Dedifferentiated amniotic fluid mesenchymal stem cell (primary cell): ENCODE results near the gene UROS.

Experiments used
- DNase-seq: peaks from one replicate; pipeline ENCODE4 v3.0.0-alpha.2; 2016; ENCODE audit errors: extremely low spot score

The UROS gene

DNA sequence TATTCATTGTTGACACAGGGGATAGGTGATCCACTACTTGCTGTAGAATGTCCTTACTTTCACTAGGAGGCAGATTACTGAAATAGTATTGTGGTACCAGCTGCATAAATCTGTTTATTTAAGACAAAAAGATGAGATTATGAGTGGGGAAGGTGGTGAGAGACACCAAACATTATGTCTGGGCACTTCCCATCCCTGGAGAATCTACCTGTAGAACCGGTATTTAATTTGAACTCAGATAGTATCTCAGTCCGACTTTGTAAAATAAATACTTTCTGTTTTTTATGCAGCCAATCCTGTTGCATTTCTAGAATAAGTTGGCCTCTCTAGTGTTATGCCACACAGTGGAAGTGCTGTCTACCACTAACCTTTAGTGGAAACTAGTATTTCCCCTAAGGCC lies 13.7 kb upstream of the UROS start:
- no peak for DNase-seq

DNA sequence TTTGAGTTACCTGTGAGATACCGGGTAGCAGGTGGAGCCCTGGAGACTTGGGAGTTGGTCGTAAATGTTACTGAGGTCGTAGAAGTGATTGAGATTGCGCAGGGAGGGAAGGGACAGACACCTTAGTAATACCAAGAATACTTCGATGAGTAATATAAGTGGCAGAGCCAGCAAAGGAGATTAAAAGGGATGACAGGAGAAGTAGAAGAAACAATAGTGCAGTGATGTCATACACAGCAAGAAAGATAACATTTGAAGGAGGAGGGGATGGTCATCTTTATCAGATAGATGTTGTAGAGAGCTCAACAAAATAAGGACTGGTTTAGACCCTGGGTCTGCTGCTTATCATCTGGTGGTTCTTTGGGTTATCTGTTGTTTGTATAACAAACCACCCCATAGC lies 5.3 kb upstream of the UROS start:
- no peak for DNase-seq

DNA sequence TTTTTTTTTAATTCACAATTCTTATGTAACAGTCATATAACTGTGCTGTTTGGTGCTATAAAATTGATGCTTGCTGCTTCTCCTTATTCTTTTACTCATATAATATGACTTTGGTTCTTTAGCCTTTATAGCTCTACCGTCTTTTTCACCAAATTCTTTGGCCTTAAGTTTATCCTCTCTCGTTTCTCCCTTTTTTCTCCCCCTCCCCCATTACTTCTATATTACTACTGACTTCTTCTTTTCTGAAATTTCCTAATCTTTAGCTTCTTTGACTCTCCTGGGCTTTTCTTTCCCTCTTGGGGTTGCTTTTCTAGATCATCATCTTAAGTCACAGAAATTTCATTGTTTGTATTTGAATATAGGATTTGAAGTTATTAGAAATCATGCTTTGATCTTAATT lies 4.1 kb upstream of the UROS start:
- no peak for DNase-seq

DNA sequence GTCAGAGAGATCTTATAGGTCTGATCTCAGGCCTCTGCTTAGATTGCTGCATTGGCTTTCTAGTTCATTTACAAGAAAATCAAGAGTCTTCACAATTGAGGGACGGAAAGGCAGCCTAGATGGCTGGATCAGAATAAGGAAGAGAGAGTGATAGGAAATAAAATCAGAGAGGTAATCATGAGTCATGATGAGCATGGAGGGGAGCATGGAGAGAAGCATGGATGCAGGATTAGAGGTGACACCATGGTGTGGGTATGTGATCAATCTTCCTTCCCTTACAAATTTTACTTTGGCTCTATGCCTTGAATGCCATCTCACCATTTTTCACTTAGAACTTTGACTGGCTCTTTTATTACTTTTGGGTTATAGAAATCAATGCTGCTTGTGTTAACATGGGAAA lies 1.7 kb upstream of the UROS start:
- DNase-seq = no peak

DNA sequence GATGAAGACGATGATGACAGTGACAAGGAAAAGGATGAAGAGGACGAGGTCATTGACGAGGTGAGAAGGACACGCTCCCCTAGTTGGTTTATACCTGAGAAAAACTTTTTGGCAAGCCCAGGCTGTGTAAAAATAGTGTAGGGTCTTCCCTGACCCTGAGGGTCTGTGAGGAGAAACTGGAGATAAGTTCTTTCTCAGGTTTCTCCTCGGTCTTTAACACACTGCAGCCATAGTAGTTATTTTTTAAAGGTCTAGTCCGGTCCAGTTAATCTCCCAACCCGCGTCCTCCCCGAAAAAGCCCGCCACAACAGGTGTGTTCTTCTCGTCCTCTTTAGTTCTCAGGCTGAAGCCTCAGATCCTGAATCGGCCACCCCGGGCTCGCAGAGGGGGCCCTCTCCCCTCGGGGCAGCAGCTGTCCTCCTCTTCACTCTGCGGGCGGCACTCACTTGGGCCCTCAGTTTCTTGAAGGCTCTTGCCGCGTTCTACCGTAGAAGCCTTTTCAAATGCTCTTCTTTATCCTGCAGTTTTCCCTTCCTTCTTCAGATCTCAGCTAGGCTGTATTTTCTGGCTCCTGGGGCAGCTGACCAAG lies 699 bp upstream of the UROS start:
- no peak for DNase-seq

DNA sequence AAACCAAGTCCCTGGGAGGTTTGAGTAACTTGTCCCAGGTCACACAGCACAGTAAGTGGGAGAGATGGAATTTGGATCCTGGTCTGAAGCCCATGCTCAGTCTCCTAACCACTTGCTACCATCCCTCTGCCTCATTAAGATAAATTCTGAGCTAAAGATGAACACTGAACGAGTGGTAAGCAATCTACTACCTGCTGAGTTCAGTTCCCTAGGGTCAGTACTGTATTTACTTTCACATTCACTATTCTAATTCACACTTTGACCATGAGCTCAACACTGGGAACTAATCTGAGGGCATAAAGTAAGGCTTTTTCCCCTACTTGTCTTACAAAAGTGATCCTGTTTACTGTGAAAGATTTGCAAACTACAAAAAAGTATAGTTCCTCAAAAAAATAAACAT lies 2.4 kb downstream of the UROS start:
- no peak for DNase-seq

DNA sequence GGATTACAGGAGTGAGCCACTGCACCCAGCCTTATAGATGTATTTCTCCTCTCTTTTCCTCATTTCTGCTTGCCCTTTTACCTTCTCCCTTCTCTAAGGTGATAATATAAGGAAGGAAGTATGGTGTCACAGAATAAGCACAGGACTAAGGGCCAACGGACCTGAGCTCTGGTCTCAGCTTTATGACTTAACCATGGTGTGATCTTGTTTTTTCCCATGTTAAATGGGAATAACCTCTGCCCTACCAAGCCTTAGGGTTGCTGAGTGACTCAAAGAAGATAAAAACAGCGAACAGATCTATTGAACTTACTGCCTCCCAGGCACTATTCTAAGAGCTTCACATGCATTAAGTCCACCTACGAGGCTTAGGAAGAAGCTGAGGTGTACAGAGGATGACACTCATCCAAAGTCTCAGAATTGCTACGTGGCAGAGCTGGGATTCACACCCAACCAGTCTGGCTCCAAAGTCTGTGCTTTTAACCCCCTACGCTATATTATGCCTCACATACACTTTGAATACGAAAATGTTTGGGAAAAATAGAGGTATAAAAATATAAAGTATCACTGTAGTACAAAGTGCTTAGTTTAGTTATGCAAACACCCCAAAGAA lies 5.6 kb downstream of the UROS start:
- no peak for DNase-seq

DNA sequence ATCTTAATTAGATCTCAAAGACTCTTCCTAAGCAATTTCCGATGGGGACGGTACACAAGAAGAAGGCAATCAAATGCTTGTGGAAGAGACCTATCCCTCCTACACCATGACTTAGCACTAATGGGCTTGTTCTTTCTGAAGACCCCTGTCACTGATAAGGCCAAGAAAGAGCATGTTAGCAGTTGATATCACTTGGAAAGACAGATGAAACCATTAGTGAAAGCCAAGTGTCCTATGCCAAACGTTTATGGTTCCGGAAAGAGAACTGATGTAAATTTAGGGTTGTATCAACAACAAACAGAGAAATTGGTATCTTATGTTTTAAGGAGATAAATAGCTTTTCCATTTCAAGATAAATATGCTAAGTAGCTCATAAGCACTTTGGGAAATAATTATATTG lies 6.5 kb downstream of the UROS start:
- no peak for DNase-seq

DNA sequence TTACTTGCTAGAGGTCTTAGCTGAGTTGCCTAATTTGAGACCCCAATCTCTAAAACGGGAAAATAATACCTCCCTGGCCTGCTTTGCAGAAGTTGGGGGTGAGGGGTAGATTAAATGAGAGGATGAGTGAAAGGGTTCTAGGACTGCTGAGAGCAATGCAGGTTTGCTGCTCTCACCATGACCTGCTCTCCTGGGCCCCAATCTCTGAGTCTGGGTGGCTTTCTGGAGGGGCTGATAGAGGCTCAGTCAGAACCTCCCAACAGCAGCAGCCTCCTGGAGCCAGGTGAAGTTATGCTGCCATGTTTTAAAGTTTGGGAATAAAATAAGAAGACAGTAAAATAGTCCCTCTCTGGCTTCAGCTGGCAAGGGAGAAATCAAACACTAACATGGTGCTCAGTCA lies 7.3 kb downstream of the UROS start:
- DNase-seq = no peak

DNA sequence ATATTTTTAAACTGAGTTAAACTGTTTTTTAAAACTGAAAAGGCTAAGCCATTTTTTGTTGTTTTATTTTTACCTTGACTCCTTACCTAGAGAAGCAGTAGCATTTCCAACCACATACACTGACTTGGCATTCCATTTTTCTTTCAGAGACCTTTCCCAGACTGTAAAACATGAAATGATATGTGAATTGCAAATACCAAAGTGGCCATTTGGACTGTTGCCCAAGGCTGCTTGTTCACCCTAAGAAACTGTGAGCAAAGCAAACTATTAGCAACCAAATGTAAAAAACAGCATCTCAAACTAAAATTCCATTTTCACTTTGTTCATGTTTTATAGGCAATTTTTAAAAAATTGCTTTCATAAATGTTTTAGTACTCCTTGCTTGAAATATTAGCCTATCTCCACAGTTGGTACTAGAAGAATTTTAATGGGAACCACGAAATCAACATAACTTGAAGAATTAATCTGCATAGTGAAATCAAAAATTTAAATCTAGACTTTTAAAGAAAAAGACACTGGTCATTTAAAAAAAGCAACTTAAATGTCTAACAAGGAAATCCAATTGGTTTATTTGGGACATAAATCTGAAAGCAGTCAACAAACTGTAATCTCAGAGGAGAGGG lies 10.8 kb downstream of the UROS start:
- peak; percentile 30 for DNase-seq

DNA sequence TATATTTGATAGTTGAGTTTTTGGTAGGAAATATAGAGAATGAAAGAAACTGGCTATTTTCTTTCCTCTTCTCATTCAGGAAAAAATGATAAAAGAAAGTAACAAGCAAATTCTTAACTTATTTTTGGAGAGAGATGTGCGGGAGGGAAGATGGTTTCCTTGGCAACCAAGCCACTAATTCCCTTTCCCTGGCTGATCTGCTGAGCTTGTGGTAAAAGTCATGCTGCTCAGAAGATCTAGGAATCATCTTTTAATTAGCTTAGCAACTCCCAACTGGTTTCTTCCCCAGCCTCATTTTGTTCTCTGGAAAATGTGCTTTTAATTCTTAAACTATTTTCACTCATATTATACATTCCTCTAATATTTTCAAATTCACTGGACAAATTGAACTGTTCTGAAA lies 11.8 kb downstream of the UROS start:
- no peak for DNase-seq

DNA sequence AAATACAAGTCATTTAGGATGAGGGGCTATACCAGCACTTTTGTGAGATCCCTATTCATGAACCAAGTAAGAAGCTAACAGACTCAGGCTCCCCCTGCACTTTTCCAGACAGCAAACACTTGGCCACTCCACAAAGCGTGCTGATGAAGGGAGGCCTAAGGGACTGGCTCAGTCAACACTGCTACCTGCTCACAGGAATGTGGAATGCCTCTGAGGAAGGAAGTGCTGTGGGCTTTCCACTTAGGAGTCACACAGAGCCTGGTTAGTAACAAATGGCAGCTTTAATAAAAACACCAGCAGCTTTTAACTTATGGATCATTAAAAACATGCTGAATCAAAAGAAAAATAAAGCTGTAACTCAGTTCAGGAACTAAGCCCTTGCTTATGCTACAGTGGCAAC lies 15.0 kb downstream of the UROS start:
- no peak for DNase-seq

DNA sequence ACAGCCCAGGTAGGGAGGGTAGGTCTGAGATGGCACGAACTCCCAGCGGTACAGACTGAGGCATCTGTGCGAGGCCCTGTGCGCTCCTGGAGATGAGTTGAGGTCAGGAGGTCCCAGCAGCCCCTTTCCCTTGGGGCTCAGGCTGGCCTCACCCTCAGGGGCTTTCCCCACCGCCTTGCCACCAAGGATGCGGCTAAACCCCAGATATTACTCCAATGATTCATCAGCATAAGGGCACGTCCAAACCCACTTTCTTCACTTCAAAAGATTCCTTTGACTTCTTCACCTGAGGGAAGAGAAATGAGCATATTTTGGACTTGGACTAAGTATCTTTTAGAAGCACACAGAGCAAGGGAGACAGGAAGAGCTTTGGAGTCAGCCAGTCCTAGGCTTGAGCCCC lies 20.3 kb downstream of the UROS start:
- no peak for DNase-seq

DNA sequence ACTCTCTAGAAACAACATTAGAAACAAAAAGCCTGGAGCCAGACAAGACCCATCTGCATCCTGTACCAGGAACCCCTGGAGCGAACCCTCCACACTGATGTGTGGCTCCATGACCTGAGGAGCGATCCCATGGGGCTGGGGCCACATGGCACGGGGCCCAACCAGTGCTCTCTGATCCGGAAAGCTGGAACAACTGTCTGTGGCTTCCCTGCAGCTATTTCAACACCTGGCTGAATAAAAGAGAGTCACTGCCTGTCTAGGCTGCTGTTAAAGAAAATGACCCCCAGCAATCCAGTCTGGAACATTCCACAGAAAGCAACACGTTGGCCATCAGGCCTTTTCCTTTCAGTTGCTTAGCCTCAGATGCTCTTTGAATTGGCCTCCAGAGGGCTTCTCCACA lies 20.9 kb downstream of the UROS start:
- DNase-seq = no peak

DNA sequence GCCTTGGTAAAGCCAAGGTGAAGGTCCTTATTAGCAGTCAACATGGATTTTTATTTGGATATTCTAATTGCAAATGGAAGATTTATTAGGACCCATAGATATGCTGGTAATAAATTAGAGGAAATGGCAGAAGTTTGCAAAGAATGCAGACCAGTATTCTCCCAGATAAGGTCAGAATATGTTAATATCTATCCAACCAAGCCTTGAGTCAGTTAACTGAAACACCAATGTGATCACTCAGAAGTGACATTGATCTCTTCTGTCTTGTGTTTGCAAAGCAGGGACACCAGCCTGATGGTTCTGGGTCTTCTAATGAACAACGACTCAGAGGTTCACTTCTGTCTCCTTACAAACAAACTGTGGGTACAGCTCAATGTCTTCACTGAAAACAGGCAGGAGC lies 21.5 kb downstream of the UROS start:
- no peak for DNase-seq

DNA sequence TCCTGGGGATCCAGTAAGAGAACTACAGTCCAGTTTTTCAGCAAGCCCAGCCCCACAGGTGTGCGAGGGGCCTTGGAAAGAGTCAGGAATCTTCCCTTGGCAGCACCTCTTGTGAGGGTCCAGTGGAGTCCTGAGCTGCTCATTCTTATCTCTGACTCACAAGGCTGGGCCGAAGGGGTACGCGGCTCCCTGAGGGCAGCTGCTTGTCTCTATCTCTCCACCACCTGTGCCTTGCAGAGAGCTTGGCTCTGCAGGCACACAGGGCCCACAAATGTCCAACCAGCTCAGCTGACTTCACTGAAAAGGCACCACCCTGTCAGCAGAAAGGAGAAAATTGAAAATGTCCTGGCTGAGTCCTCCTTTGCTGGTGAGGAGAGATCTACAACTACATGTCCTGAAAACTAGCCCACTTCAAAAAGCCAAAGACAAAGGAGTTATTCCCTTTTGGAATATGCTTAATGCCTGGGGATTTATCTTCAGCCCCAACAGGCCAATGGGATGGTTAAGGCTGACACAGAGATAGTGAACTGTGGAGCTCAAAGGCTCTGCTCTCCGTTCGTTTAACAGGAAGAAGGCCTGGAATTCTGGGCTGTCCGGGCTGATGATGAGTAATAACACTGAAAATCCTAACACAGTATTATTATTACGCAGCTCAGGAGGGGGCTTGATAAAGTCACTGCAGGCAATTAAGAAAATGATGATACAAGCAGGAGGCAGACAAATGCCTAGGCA lies 23.4 kb downstream of the UROS start:
- DNase-seq = no peak

DNA sequence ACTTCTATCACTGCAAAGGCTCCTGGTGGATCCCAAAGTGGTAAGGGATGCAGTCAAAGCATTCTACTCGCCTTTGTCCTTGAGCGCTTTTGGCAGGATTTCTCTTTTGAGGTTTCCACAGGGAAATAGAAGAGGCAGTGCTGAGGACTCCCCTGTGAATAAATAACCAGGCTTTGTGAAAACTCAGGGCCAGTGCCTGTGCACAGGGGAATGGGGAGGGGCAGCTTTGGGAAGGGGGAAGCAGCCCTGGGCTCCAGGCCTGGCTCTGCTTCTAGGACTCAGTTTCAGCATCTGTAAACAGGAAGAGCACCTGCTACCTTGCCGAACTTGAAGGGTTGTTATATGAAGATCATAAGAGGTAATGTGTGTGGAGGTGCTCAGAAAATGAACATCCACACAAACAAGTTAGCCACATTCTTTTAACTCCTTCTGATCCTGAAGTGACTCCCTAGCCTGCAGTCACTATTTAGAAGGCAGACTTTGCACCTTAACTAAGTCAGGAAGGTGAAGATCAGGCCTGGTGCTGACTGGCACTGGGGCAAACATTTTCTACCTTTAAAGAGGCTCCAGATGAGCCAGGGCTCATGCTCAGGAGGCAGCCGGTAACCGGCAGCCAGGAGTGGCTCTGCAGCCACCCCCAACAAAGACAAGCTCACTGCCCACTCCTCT lies 24.9 kb downstream of the UROS start:
- DNase-seq = no peak

DNA sequence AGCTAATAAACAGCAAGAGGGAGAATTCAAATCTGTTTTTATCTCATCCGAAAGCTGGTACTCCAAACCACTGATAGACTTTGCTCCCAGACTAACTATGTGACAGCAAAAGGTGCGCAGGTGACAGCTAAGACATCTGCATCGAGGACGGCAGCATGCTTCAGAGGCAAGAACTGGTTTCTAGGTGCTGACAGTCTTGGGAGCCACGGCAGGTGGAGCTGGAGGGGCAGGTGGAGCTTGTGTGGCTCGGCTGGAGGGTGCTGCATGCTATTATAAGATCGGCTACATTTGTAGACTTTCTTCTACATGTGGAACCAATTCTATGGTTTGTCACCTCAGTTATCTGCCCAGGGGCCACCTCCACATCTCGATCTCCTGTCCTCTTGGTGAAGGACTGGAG lies 25.6 kb downstream of the UROS start:
- DNase-seq = no peak

DNA sequence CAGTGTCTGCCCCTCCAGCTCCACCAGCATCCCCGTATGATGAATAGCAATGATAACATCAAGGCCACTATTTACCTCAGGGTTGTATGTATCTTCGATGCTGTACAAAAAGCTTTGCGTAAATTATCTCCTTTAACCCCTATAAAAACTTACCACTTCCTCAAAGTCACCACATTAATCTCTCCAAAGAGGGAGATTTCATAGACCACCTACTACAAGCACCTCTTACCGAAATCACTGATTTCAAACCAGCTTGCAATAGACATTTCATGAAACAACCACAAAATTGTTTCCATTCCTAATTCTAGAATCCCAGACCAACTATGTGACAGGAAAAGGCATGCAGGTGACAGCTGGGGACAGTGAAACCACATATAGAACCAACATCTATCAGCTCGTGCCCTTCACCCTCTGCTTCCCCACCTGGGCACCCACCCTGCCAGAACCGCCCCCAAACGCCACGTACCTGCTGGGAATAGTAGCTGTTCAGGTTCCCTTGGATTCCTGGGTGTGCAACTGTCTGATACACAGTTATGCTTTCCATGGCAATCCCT lies 27.3 kb downstream of the UROS start:
- no peak for DNase-seq

DNA sequence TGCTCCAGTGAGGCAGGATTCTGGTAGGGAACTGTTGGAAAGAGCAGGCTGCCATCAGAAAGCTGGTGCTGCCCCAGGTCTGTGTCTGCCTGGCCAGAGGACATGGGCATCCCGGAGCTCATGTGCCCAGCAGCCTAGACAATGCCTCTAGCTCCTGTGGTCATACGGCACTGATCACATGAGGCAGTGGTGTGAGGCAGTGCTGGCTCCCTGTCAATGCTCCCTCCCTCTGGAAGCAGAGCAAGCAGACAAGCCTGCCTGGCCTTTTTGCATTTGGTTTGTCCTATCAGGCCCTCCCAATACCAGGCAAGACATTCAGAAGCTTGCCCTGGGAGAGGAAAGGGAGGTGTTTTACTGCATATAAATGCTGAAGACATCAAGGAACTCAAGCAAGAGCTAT lies 27.9 kb downstream of the UROS start:
- no peak for DNase-seq

DNA sequence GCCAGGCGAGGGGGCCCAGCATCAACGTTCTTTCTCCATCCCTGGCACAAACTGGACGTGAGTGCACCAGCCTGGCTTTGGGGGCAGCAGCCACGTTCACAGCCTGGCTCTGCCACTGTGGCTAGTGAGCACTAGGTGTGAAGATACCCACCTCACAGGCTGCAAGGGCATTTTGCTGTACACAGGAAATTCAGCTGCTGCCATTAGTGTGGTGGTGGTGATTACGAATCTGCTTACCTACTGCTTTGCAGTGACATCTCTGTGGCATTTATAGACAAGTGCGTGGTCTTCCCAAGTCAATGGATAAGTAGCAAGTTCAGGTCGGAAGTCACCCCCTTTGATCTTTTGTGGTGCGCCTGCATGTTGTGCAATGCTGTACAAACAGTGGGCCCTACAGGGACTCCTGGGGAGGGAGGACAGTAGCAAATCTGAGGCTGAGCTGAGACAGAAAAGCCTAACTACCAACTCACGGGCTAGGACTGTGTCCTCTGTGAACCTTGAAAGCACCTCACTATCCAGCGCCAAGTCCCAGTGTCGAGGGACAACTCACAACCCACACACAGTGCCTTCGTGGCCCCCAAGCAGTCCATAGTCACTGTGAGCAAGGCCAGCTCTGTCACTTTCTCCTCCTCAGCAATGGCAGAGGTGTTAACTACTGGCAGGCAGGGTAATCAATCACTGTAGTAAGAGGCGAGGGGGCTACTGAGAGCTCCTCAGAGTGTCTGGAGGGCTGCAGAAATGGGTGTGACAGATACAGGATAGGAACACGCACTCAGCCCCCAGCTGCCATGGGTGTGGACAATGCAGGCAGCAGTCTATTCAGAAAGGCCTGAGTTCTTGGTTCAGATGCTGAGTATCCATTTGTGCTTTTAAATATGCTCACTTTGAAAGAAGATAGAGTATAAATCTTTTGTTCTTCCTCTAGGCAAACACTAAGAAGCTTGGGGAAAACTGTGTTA lies 30.4 kb downstream of the UROS start:
- DNase-seq = no peak
